PC-9 (cell line): Measurements from ENCODE around the gene CYSRT1. TPM values are rescaled to one million over a fixed set of nuclear protein-coding genes. Genes with fewer than 3 reads are reported as not detected.

Source experiments
- BruUV-seq: library from RNA; stranded (reverse); fragments of 400-500 nt; replicated peaks from 2 replicates; lab custom pipeline; 2021; lab: Mats Ljungman, UMichigan
- CTCF ChIA-PET: fragments of 300-600 bp; sonication (Branson Sonifier 250); formaldehyde crosslinking; loops from one replicate; lab custom pipeline; 2022; ENCODE audit warnings: antibody characterized with exemption; lab: Charles Lee
- POLR2A ChIA-PET: fragments of 300-600 bp; sonication (Branson Sonifier 250); formaldehyde crosslinking; loops from one replicate; lab custom pipeline; 2022; ENCODE audit warnings: antibody characterized with exemption; ENCODE audit not compliant: unreplicated experiment; lab: Charles Lee
- DNase-seq, 2 experiments: peaks; one replicate each; pipeline versions ENCODE4 v3.0.0 to v3.0.0-alpha.2; 2015 to 2022; ENCODE audit warnings: mixed read lengths in 1 of 2
- H2AFZ ChIP-seq: fragments of 200-600 bp; sonication (generic); 2 replicates; pipeline ENCODE4 v1.8.1; 2017; ENCODE audit warnings: antibody characterized with exemption
- H3F3A ChIP-seq: fragments of 200-600 bp; sonication (generic); 2 replicates; pipeline ENCODE4 v1.8.1; 2017; ENCODE audit warnings: antibody characterized with exemption, mild to moderate bottlenecking, low read depth; ENCODE audit not compliant: insufficient read depth
- H3K27ac ChIP-seq: fragments of 200-600 bp; sonication (generic); 2 replicates; pipeline ENCODE4 v1.6.1; 2016; ENCODE audit warnings: mixed run types
- H3K27me3 ChIP-seq: fragments of 200-600 bp; sonication (generic); 2 replicates; pipeline ENCODE4 v1.6.1; 2016; ENCODE audit warnings: low read depth, mixed run types; ENCODE audit not compliant: insufficient read depth
- H3K36me3 ChIP-seq: fragments of 200-600 bp; sonication (generic); 2 replicates; pipeline ENCODE4 v1.6.1; 2016; ENCODE audit warnings: low read depth, mixed run types
- H3K4me1 ChIP-seq: fragments of 200-600 bp; sonication (generic); replicated peaks from 2 replicates; pipeline ENCODE4 v1.6.1; 2016; ENCODE audit warnings: mixed run types; ENCODE audit not compliant: insufficient read depth
- H3K4me2 ChIP-seq: fragments of 200-600 bp; sonication (generic); 2 replicates; pipeline ENCODE4 v1.6.1; 2017; ENCODE audit warnings: mixed run types
- H3K4me3 ChIP-seq: fragments of 200-600 bp; sonication (generic); 2 replicates; pipeline ENCODE4 v1.6.1; 2016; ENCODE audit warnings: mixed run types
- H3K79me2 ChIP-seq: fragments of 200-600 bp; sonication (generic); 2 replicates; pipeline ENCODE4 v1.6.1; 2017; ENCODE audit warnings: low read depth, mixed run types
- H3K9me2 ChIP-seq: fragments of 200-600 bp; sonication (generic); 2 replicates; pipeline ENCODE4 v1.8.1; 2017; ENCODE audit warnings: mild to moderate bottlenecking; ENCODE audit not compliant: insufficient read depth
- H3K9me3 ChIP-seq: fragments of 200-600 bp; sonication (generic); 2 replicates; pipeline ENCODE4 v1.8.1; 2016; ENCODE audit warnings: low read depth; ENCODE audit not compliant: insufficient read depth
- H4K20me1 ChIP-seq: fragments of 200-600 bp; sonication (generic); 2 replicates; pipeline ENCODE4 v1.8.1; 2017; ENCODE audit not compliant: insufficient read depth
- CTCF ChIP-seq: fragments of 200-600 bp; sonication (generic); conservative IDR thresholded peaks from 2 replicates; pipeline ENCODE4 v1.6.1; 2017; ENCODE audit warnings: mixed run types, antibody characterized with exemption, mild to moderate bottlenecking, moderate library complexity
- EZH2 ChIP-seq: fragments of 200-600 bp; sonication (generic); IDR thresholded peaks from 2 replicates; pipeline ENCODE4 v1.8.0; 2017; ENCODE audit warnings: antibody characterized with exemption, low read depth
- intact Hi-C: fragments of 100-400 bp; cut with micrococcal nuclease; formaldehyde crosslinking; loops from one replicate; pipeline ENCODE4 v1.10.0; 2022; ENCODE audit not compliant: unreplicated experiment
- total RNA-seq: library from RNA; stranded (reverse); gene quantifications from 2 replicates; pipeline ENCODE4 v1.2.3, GENCODE V29; 2021

Gene CYSRT1
- total RNA-seq, 1 experiment from 2014 or later: 15.2 TPM

- CTCF ChIA-PET: no interaction called here
- peaks cover 57% of the 10 kb centered on the region for H3K79me2 ChIP-seq
- POLR2A ChIA-PET: no interaction called here
Observed at GRCh38 chr9:137193771-137194170, 31.2 kb upstream of the CYSRT1 start.

GRCh38 chr9:137194388-137194787 is 30.6 kb upstream of the CYSRT1 start:
- no peaks in the 10 kb centered on the region for H3K9me2 ChIP-seq
- no TSS peak for BruUV-seq
- H3K9me3 ChIP-seq: no peaks in the 10 kb centered on the region
- DNase-seq: no peak
- ChIA-PET POLR2A (no interaction called here), CTCF (interaction anchor here (1.1 kb wide), 1 partner anchor 42 kb away, joined by 6 read pairs; no protein-coding TSS in a partner anchor)
- no peaks in the 10 kb centered on the region for H3K36me3 ChIP-seq
- H3K27ac ChIP-seq: no peak overlapping the region
- peaks cover 68% of the 10 kb centered on the region for H4K20me1 ChIP-seq
- H3K79me2 ChIP-seq: peaks cover 63% of the 10 kb centered on the region
- peaks cover 39% of the 10 kb centered on the region for H3F3A ChIP-seq
- H3K4me1 ChIP-seq: peaks cover 68% of the 10 kb centered on the region
- no peaks in the 10 kb centered on the region for H3K27me3 ChIP-seq
- intact Hi-C loops: no loop called here
- TF ChIP-seq EZH2 (no peak), CTCF (no peak)
- H2AFZ ChIP-seq: no peak overlapping the region
- H3K4me2 ChIP-seq: peak overlapping the region; percentile 71
- H3K4me3 ChIP-seq: no peak overlapping the region

More at GRCh38 chr9:137193771-137194170, 31.2 kb upstream of the CYSRT1 start:
- Histone ChIP-seq H3K27ac (no peak overlapping the region), H2AFZ (no peak overlapping the region), H3K4me2 (no peak overlapping the region), H3K36me3 (no peaks in the 10 kb centered on the region), H3K4me3 (no peak overlapping the region), H3K4me1 (peaks cover 64% of the 10 kb centered on the region), H3K9me2 (no peaks in the 10 kb centered on the region), H3K9me3 (no peaks in the 10 kb centered on the region), H3K27me3 (no peaks in the 10 kb centered on the region), H3F3A (peaks cover 42% of the 10 kb centered on the region), H4K20me1 (peaks cover 69% of the 10 kb centered on the region)
- no TSS peak for BruUV-seq
- intact Hi-C loops: no loop called here
- DNase-seq: no peak
- no peak for TF ChIP-seq EZH2
- TF ChIP-seq CTCF: no peak

GRCh38 chr9:137194909-137195308 is 30.1 kb upstream of the CYSRT1 start:
- peaks cover 61% of the 10 kb centered on the region for H3K79me2 ChIP-seq
- no peak overlapping the region for H2AFZ ChIP-seq
- H3K9me3 ChIP-seq: no peaks in the 10 kb centered on the region
- intact Hi-C loops: no loop called here
- peaks cover 63% of the 10 kb centered on the region for H4K20me1 ChIP-seq
- H3K9me2 ChIP-seq: no peaks in the 10 kb centered on the region
- H3K27ac ChIP-seq: no peak overlapping the region
- peaks cover 65% of the 10 kb centered on the region for H3K4me1 ChIP-seq
- no peaks in the 10 kb centered on the region for H3K36me3 ChIP-seq
- no TSS peak for BruUV-seq
- CTCF ChIA-PET: interaction anchor here (0.6 to 1.1 kb wide), 2 partner anchors 28 to 42 kb away, joined by 3 to 6 read pairs; no protein-coding TSS in a partner anchor
- H3K27me3 ChIP-seq: no peaks in the 10 kb centered on the region
- peak overlapping the region; percentile 71 for H3K4me2 ChIP-seq
- POLR2A ChIA-PET: interaction anchor here (0.6 to 0.7 kb wide), 5 partner anchors 45 to 832 kb away, joined by 3 to 8 read pairs (median 4); partner anchors contain the start of gene CLIC3
- DNase-seq: peak in 1 of 2 experiments; percentile 55
- peaks cover 34% of the 10 kb centered on the region for H3F3A ChIP-seq
- TF ChIP-seq CTCF: no peak
- TF ChIP-seq EZH2: no peak
- H3K4me3 ChIP-seq: peak overlapping the region; percentile 5; the same call in 1 of the 2 replicates
